Measurements from ENCODE around the gene DEFB113. TPM values are rescaled to one million over a fixed set of nuclear protein-coding genes. Genes with fewer than 3 reads are reported as not detected.

DEFB113 gene
- total RNA-seq, 1 experiment from 2014 or later, result not detected

- no peak overlapping the region for H2AFZ ChIP-seq (ENCODE audit: low read length)
- H3K4me2 ChIP-seq (ENCODE audit: insufficient read depth, insufficient read length, low read length), result no peak overlapping the region
Measured at GRCh38 chr6:50007819-50008218, 38.4 kb upstream of the DEFB113 start.

More at GRCh38 chr6:50007819-50008218, 38.4 kb upstream of the DEFB113 start:
- H4K5ac ChIP-seq (ENCODE audit: insufficient read length, low read depth, low read length), result no peak overlapping the region
- H2AK5ac ChIP-seq (ENCODE audit: insufficient read length, low read length), result no peak overlapping the region
- no peaks in the 10 kb centered on the region for H3K9me3 Mint-ChIP-seq
- no peak overlapping the region for H3T11ph ChIP-seq (ENCODE audit: low read length)
- H2BK20ac ChIP-seq (ENCODE audit: low read depth, low read length, poor library complexity, severe bottlenecking), result no peak overlapping the region
- no peak overlapping the region for H4K91ac ChIP-seq (ENCODE audit: insufficient read length, low read depth, low read length)
- H3K9ac ChIP-seq (ENCODE audit: extremely low read depth, insufficient read length, low read length), result no peak overlapping the region
- no peak overlapping the region for H2BK120ac ChIP-seq (ENCODE audit: low read depth, low read length, poor library complexity, severe bottlenecking)
- no peaks in the 10 kb centered on the region for H3K27me3 Mint-ChIP-seq (ENCODE audit: low read depth)
- no peak overlapping the region; a peak in 1 of 7 replicates for H3K27ac Mint-ChIP-seq
- no peak for DNase-seq
- H3K9me3 ChIP-seq (ENCODE audit: control insufficient read depth, low read depth, low read length), result no peaks in the 10 kb centered on the region
- H4K20me1 ChIP-seq (ENCODE audit: control insufficient read depth, insufficient read depth, insufficient read length), result no peaks in the 10 kb centered on the region
- H4K8ac ChIP-seq (replicated peaks; ENCODE audit: insufficient read length, low read depth, low read length), result no peak overlapping the region
- no CpG with 5 or more reads among the region's 3 CpGs for WGBS (ENCODE audit: extremely low coverage, insufficient read length, low lambda C conversion rate)
- no peak overlapping the region for H3K56ac ChIP-seq (ENCODE audit: insufficient read length, low read depth, low read length)
- H3K36me3 Mint-ChIP-seq (ENCODE audit: insufficient read depth in 1 of 3, low read depth in 3 of 3), result no peaks in the 10 kb centered on the region
- H3K14ac ChIP-seq (ENCODE audit: insufficient read depth, low read length), result no peak overlapping the region
- no peak overlapping the region for H3K23ac ChIP-seq (ENCODE audit: insufficient read length, low read depth, low read length)
- H3K27ac ChIP-seq (ENCODE audit: insufficient read length, low read depth, low read length), result no peak overlapping the region
- H3K4me1 Mint-ChIP-seq, result peaks cover 7% of the 10 kb centered on the region in 2 experiments; a peak in 3 of 4 replicates
- H2BK5ac ChIP-seq (ENCODE audit: insufficient read length, low read length), result no peak overlapping the region
- no peak for TF ChIP-seq CTCF (conservative IDR thresholded peaks at IDR 0.05)
- no peaks in the 10 kb centered on the region for H3K79me1 ChIP-seq (ENCODE audit: insufficient read depth, low read depth, low read length, poor library complexity, severe bottlenecking)
- H2BK15ac ChIP-seq (ENCODE audit: low read depth, low read length), result no peak overlapping the region
- no peaks in the 10 kb centered on the region for H3K79me2 ChIP-seq (ENCODE audit: insufficient read depth, low read length)
- H2BK12ac ChIP-seq (ENCODE audit: insufficient read length, low read depth, low read length), result no peak overlapping the region
- H3K4me3 Mint-ChIP-seq, result no peak overlapping the region
- H3K18ac ChIP-seq (ENCODE audit: insufficient read length, low read depth, low read length), result no peak overlapping the region
- no peaks in the 10 kb centered on the region for H3K27me3 ChIP-seq (ENCODE audit: insufficient read depth, low read length)
- no peak overlapping the region for H3K4ac ChIP-seq (ENCODE audit: low read depth, low read length)
- H3K23me2 ChIP-seq (ENCODE audit: insufficient read length, low read depth, low read length, poor library complexity, severe bottlenecking), result no peaks in the 10 kb centered on the region
- H3K4me1 ChIP-seq (ENCODE audit: insufficient read depth, low read length), result 0 out of 2 replicates have a peak, but pooled peaks cover 2% of the 10 kb centered on the region
